DND-41 (cell line): Measurements from ENCODE around the gene CAD.

Experiments
- CTCF ChIP-seq: IDR thresholded peaks from 2 replicates; pipeline ENCODE4 v1.5.1; 2012; ENCODE audit warnings: borderline replicate concordance, low read length, moderate library complexity, mild to moderate bottlenecking; ENCODE audit not compliant: poor library complexity, severe bottlenecking; ENCODE audit errors: extremely low read depth
- EZH2 ChIP-seq: IDR thresholded peaks from 3 replicates; pipeline ENCODE4 v1.6.1; 2012; ENCODE audit warnings: borderline replicate concordance, low read depth, mild to moderate bottlenecking, moderate library complexity, low read length, inconsistent platforms; ENCODE audit not compliant: severe bottlenecking

DNA sequence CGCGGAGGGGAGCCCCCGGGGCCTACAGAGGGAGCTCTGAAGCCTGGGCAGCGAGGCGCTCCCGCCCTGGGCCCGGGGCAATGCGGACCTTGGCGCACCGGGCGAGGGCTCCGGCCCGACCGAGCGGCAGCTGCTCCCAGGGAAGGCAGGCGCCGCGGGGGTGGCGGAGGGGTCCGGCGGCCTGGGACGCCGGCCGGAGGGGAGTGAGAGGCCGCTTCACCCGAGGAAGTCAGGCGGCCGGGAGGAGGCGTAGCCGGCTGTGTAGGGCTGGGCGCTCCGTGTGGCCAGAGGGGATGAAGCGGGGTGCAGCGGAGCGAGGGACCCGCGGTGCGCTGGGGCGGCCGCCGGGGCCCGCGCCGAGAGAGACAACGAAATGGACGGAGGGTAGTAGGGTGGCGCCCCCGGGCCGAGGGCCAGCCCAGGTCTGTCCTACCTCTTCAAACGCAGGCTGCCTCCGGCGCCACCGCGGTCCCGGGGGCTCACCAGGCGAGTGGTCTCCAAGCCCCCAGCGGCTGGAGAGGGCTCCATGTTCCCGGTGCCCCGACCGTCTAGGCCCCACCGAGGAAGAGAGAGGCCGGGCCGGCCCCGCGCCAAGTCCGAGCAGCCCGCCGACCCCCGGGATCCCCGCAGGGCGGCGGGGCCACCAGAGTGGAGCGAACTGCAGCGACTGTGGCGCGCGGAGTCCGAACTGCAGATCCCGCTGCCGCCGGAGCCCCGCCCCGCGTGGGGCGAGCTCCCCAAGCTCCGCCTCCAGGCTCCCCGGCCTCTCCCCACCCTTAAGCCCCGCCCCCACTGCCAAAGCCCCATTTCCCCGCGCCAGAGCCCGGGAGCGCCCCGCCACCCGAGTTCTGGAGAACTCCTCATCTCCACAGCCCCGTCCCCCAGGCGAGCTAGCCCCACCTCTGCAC is 45.5 kb downstream of the CAD start, which contains the start of gene SLC30A3:
- TF ChIP-seq CTCF (no peak), EZH2 (no peak)
